ENCODE measurements around the gene PIK3CA. TPM values are rescaled to one million over a fixed set of nuclear protein-coding genes. Genes with fewer than 3 reads are reported as not detected.
"Not testable (repeated sequence)": the region's sequence is repeated elsewhere in the genome, so short reads cannot be mapped to it uniquely, and the experiment has no call there.

Gene PIK3CA
- total RNA-seq, 1 experiment from 2014 or later: 12.0 TPM

GRCh38 chr3:179236669-179237301 is 88.6 kb downstream of the PIK3CA start:
- no peak overlapping the region for H2AK5ac ChIP-seq (ENCODE audit: insufficient read length, low read length)
- no peak overlapping the region for H3K27ac ChIP-seq (ENCODE audit: insufficient read length, low read depth, low read length)
- H3K23ac ChIP-seq (ENCODE audit: insufficient read length, low read depth, low read length): no peak overlapping the region
- H2BK20ac ChIP-seq (ENCODE audit: low read depth, low read length, poor library complexity, severe bottlenecking): no peak overlapping the region
- no peaks in the 10 kb centered on the region; the same call in 1 of the 2 replicates for H3K4me1 ChIP-seq (ENCODE audit: insufficient read depth, low read length)
- peaks cover 0 to 3% (median 1%) of the 10 kb centered on the region in 3 experiments; a peak in 2 of 7 replicates for H3K36me3 Mint-ChIP-seq (ENCODE audit: insufficient read depth in 1 of 3, low read depth in 3 of 3)
- H2BK12ac ChIP-seq (ENCODE audit: insufficient read length, low read depth, low read length): no peak overlapping the region
- H3K56ac ChIP-seq (ENCODE audit: insufficient read length, low read depth, low read length): no peak overlapping the region
- H3K23me2 ChIP-seq (ENCODE audit: insufficient read length, low read depth, low read length, poor library complexity, severe bottlenecking): no peaks in the 10 kb centered on the region
- peaks cover 7 to 9% of the 10 kb centered on the region in 2 experiments; a peak in 3 of 4 replicates for H3K4me1 Mint-ChIP-seq
- no peak overlapping the region for H3K4ac ChIP-seq (ENCODE audit: low read depth, low read length)
- no peaks in the 10 kb centered on the region for H3K79me1 ChIP-seq (ENCODE audit: insufficient read depth, low read depth, low read length, poor library complexity, severe bottlenecking)
- H3K9ac ChIP-seq (ENCODE audit: extremely low read depth, insufficient read length, low read length): no peak overlapping the region
- no peak overlapping the region for H2AFZ ChIP-seq (ENCODE audit: low read length)
- no peaks in the 10 kb centered on the region for H3K27me3 ChIP-seq (ENCODE audit: insufficient read depth, low read length)
- H3K9me3 ChIP-seq (ENCODE audit: control insufficient read depth, low read depth, low read length): no peaks in the 10 kb centered on the region
- H4K8ac ChIP-seq (replicated peaks; ENCODE audit: insufficient read length, low read depth, low read length): no peak overlapping the region
- no peaks in the 10 kb centered on the region for H3K9me3 Mint-ChIP-seq
- H3K14ac ChIP-seq (ENCODE audit: insufficient read depth, low read length): no peak overlapping the region
- H3T11ph ChIP-seq (ENCODE audit: low read length): no peak overlapping the region
- no peak overlapping the region for H2BK15ac ChIP-seq (ENCODE audit: low read depth, low read length)
- TF ChIP-seq, protein P1, sequence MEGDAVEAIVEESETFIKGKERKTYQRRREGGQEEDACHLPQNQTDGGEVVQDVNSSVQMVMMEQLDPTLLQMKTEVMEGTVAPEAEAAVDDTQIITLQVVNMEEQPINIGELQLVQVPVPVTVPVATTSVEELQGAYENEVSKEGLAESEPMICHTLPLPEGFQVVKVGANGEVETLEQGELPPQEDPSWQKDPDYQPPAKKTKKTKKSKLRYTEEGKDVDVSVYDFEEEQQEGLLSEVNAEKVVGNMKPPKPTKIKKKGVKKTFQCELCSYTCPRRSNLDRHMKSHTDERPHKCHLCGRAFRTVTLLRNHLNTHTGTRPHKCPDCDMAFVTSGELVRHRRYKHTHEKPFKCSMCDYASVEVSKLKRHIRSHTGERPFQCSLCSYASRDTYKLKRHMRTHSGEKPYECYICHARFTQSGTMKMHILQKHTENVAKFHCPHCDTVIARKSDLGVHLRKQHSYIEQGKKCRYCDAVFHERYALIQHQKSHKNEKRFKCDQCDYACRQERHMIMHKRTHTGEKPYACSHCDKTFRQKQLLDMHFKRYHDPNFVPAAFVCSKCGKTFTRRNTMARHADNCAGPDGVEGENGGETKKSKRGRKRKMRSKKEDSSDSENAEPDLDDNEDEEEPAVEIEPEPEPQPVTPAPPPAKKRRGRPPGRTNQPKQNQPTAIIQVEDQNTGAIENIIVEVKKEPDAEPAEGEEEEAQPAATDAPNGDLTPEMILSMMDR (conservative IDR thresholded peaks at IDR 0.05): no peak
- no peak overlapping the region for H3K18ac ChIP-seq (ENCODE audit: insufficient read length, low read depth, low read length)
- no peak overlapping the region for H3K4me2 ChIP-seq (ENCODE audit: insufficient read depth, insufficient read length, low read length)
- no peaks in the 10 kb centered on the region for H3K27me3 Mint-ChIP-seq (ENCODE audit: low read depth)
- DNase-seq: no peak
- no peak overlapping the region for H2BK5ac ChIP-seq (ENCODE audit: insufficient read length, low read length)
- no peak overlapping the region for H2BK120ac ChIP-seq (ENCODE audit: low read depth, low read length, poor library complexity, severe bottlenecking)
- no peak overlapping the region for H3K4me3 Mint-ChIP-seq
- no peaks in the 10 kb centered on the region for H4K20me1 ChIP-seq (ENCODE audit: control insufficient read depth, insufficient read depth, insufficient read length)
- no peaks in the 10 kb centered on the region for H3K79me2 ChIP-seq (ENCODE audit: insufficient read depth, low read length)
- H3K27ac Mint-ChIP-seq: no peak overlapping the region; a peak in 1 of 7 replicates
- no peak overlapping the region for H4K5ac ChIP-seq (ENCODE audit: insufficient read length, low read depth, low read length)
- no CpG with 5 or more reads among the region's 2 CpGs for WGBS (ENCODE audit: extremely low coverage, insufficient read length, low lambda C conversion rate)
- no peak overlapping the region for H4K91ac ChIP-seq (ENCODE audit: insufficient read length, low read depth, low read length)

DNA sequence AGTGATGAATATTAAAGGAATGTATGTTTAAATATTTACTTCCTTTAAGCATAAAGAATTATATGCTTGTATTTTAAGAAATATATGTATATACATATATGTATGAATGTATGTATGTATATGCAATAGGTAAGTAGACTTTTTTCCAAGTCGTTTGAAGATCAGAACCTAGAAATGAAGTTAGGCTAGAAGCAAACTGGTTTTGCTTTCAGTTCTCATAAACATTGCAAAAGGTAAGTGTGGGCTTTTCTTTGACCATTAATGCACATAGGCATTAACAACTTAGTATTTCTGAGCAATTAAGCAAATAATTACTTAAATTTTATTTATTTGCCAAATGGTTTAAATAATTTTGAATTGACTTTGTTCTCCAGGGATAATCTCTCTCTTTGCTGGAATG is 92.1 kb downstream of the PIK3CA start:
- H2BK120ac ChIP-seq (ENCODE audit: low read depth, low read length, poor library complexity, severe bottlenecking): not testable (repeated sequence)

More for the DNA sequence above, 92.1 kb downstream of the PIK3CA start:
- not testable (repeated sequence) for H3K18ac ChIP-seq (ENCODE audit: insufficient read length, low read depth, low read length); H3K36me3 Mint-ChIP-seq (ENCODE audit: insufficient read depth in 1 of 3, low read depth in 3 of 3); H2BK20ac ChIP-seq (ENCODE audit: low read depth, low read length, poor library complexity, severe bottlenecking); H3K4me2 ChIP-seq (ENCODE audit: insufficient read depth, insufficient read length, low read length); H2BK15ac ChIP-seq (ENCODE audit: low read depth, low read length); H3T11ph ChIP-seq (ENCODE audit: low read length); H3K23me2 ChIP-seq (ENCODE audit: insufficient read length, low read depth, low read length, poor library complexity, severe bottlenecking); H3K9me3 ChIP-seq (ENCODE audit: control insufficient read depth, low read depth, low read length); H4K20me1 ChIP-seq (ENCODE audit: control insufficient read depth, insufficient read depth, insufficient read length); H4K5ac ChIP-seq (ENCODE audit: insufficient read length, low read depth, low read length); H2BK12ac ChIP-seq (ENCODE audit: insufficient read length, low read depth, low read length); H3K27me3 Mint-ChIP-seq (ENCODE audit: low read depth); H2BK5ac ChIP-seq (ENCODE audit: insufficient read length, low read length); H3K9me3 Mint-ChIP-seq; H3K14ac ChIP-seq (ENCODE audit: insufficient read depth, low read length); H4K8ac ChIP-seq (replicated peaks; ENCODE audit: insufficient read length, low read depth, low read length); H3K79me2 ChIP-seq (ENCODE audit: insufficient read depth, low read length); H3K27me3 ChIP-seq (ENCODE audit: insufficient read depth, low read length); H3K79me1 ChIP-seq (ENCODE audit: insufficient read depth, low read depth, low read length, poor library complexity, severe bottlenecking); DNase-seq; H3K27ac ChIP-seq (ENCODE audit: insufficient read length, low read depth, low read length); H2AFZ ChIP-seq (ENCODE audit: low read length); H3K4me1 Mint-ChIP-seq; H3K56ac ChIP-seq (ENCODE audit: insufficient read length, low read depth, low read length); H3K23ac ChIP-seq (ENCODE audit: insufficient read length, low read depth, low read length); H3K4me3 Mint-ChIP-seq; H3K27ac Mint-ChIP-seq; H3K9ac ChIP-seq (ENCODE audit: extremely low read depth, insufficient read length, low read length); H3K4ac ChIP-seq (ENCODE audit: low read depth, low read length); H4K91ac ChIP-seq (ENCODE audit: insufficient read length, low read depth, low read length); H3K4me1 ChIP-seq (ENCODE audit: insufficient read depth, low read length); H2AK5ac ChIP-seq (ENCODE audit: insufficient read length, low read length)
- WGBS (ENCODE audit: extremely low coverage, insufficient read length, low lambda C conversion rate): no CpG with 5 or more reads among the region's 1 CpG

All from H9 (cell line).